Lower lobe of right lung (tissue), 2 donors: ENCODE measurements around the gene LMF2. TPM values are rescaled to one million over a fixed set of nuclear protein-coding genes. Genes with fewer than 3 reads are reported as not detected.
A peak's percentile ranks its signal among the peaks of the same experiment; 100 is the strongest.

Source experiments
- ATAC-seq, 2 donors: fragments of 200-7000 bp; cut with Tn5 transposase; one replicate each; pipeline ENCODE4 v1.9.1; 2020 to 2022; ENCODE audit warnings: mild to moderate bottlenecking in 2 of 2, moderate library complexity in 2 of 2
- DNase-seq: peaks from one replicate; pipeline ENCODE4 v3.0.0-alpha.2; 2020
- H3K27ac ChIP-seq: fragments of 200-600 bp; one replicate; pipeline ENCODE4 v1.8.0; 2022
- H3K27me3 ChIP-seq: fragments of 200-600 bp; one replicate; pipeline ENCODE4 v1.8.0; 2022; ENCODE audit warnings: low read depth
- H3K36me3 ChIP-seq: fragments of 200-600 bp; one replicate; pipeline ENCODE4 v1.8.0; 2022; ENCODE audit warnings: mild to moderate bottlenecking
- H3K4me1 ChIP-seq: fragments of 200-600 bp; one replicate; pipeline ENCODE4 v1.8.0; 2022
- H3K4me3 ChIP-seq: fragments of 200-600 bp; one replicate; pipeline ENCODE4 v1.8.0; 2022; ENCODE audit warnings: mild to moderate bottlenecking
- H3K9me3 ChIP-seq: fragments of 200-600 bp; one replicate; pipeline ENCODE4 v1.8.0; 2022
- intact Hi-C: fragments of 100-400 bp; cut with DNase I; formaldehyde crosslinking; loops from one replicate; pipeline ENCODE4 v1.11.0; 2022
- total RNA-seq: library from RNA; stranded (reverse); fragmentation: NEBNext Ultra II Directional; extraction: Animal tissue kit (Norgen Biotek cat#: 25700); gene quantifications from one replicate; pipeline ENCODE4 v1.2.1, GENCODE V29; 2021
- TF ChIP-seq, protein P1 (sequence below): fragments of 200-600 bp; IDR thresholded peaks from one replicate; pipeline ENCODE4 v1.8.0; 2022; ENCODE audit warnings: antibody characterized with exemption, mild to moderate bottlenecking
- donor health status: DM: no; HTN: yes; CAD: no; lungs with severe emphysema.

LMF2 gene
- total RNA-seq, 1 donor from 2014 or later: 58.8 TPM

DNA sequence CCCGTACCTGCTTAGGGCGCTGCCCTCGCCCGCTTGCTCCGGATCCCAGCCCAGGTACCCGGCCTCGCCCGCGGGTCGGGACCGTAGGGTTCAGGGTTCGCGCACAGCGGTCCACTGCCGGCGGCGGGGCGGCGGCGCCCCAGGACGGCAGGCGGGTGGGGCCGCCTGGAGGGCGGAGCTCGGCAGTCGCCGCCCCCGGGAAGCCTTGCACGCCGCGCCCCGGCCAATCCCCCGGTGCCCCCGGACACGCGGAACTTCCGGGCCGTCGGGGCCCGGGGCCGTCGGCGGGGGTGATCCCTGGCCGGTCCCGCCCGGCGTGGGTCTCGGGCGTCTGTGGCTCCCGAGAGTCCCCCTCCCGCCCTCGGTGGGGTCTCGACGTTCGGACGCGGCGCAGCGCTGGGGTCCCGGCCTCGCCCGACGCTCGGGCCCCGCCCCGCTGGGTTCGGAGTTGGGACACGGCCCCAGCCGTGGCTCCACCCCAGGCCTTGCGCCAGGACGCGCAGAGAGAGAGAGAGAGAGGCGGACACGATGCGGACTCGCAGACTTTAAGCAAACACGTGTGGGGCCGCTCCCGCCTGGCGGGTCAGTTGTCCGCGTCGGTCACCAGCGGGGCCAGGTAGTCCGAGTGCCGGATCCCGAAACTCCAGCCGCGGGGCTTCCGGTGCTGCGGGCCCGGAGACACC is 22.5 kb upstream of the LMF2 start, which contains the start of gene TYMP:
Gene TYMP (minus strand): TSS at position 116 of the 683 bp plus-strand sequence. CDS start 303 bp downstream, outside the sequence.
- H3K4me1 ChIP-seq: peaks cover 56% of the 10 kb centered on the region
- intact Hi-C loops: no loop called here
- H3K27me3 ChIP-seq: no peaks in the 10 kb centered on the region
- H3K9me3 ChIP-seq: no peaks in the 10 kb centered on the region
- H3K36me3 ChIP-seq: no peaks in the 10 kb centered on the region
- peak within 1 kb of the TSS; percentile 100 for H3K27ac ChIP-seq
- DNase-seq (peak; percentile 94), ATAC-seq (peak; percentile 56 to 67)
- TF ChIP-seq, protein P1, sequence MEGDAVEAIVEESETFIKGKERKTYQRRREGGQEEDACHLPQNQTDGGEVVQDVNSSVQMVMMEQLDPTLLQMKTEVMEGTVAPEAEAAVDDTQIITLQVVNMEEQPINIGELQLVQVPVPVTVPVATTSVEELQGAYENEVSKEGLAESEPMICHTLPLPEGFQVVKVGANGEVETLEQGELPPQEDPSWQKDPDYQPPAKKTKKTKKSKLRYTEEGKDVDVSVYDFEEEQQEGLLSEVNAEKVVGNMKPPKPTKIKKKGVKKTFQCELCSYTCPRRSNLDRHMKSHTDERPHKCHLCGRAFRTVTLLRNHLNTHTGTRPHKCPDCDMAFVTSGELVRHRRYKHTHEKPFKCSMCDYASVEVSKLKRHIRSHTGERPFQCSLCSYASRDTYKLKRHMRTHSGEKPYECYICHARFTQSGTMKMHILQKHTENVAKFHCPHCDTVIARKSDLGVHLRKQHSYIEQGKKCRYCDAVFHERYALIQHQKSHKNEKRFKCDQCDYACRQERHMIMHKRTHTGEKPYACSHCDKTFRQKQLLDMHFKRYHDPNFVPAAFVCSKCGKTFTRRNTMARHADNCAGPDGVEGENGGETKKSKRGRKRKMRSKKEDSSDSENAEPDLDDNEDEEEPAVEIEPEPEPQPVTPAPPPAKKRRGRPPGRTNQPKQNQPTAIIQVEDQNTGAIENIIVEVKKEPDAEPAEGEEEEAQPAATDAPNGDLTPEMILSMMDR: no peak
- peak within 1 kb of the TSS; percentile 79 for H3K4me3 ChIP-seq

DNA sequence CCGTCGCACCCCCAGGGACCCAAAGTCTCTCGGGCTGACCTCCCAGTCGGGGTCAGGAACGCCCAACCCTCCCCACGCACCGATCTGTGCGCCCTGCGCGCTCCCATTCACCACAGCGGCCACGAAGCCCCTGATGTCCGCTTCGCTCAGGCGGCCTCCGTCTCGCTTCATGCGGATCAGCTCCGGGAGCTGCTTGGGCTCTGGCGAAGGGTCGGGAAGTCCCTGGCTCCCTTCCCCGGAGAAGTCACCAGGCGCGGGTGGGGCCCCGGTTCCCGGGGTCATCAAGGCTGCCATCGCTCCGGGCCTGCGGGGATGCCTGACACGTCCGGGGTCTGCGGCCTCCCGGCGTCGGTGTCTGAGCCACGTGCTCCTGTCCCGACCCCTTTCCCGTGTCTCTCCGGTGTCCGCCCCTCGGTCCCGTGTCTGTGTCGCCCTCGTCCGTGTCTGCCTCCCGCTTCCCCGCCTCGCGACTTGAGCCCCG is 22.0 kb upstream of the LMF2 start:
- intact Hi-C loops: no loop called here
- peaks cover 58% of the 10 kb centered on the region for H3K4me1 ChIP-seq

DNA sequence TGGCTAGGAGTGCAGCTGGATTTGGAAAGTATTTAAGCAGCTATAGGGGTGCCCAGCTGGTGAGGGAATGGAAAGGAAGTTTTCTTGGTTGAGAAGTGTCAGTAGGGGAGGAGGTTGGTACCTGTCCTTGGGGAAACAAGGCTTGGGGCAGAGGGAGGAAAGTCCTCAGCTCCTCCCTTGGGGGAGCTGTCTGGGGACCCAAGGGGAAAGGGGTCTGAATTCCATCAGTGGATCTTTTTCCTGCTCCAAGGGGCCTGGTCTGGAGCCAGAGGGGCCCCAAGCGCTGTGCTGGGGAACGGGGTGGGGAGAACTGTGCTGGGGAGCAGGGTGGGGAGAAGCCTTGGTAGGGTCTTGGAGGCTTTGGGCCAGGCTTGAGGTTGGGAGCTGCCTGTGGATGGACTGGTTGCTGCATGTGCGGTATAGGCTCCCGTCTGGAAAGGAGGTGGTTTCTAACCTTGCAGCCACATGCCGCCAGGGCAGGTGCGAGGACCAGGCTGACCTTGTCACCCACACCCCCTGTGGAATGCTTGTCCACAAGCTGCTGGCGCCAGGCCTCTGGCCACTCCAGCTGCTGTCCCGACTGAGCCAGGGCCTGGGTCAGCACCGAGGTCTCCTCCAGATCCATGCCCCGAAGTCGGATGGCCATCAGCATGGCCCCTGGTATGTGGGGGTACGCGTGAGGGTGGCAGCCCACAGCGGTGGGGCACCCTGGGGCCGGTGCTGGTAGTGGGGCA is 21.3 kb upstream of the LMF2 start:
- no peaks in the 10 kb centered on the region for H3K27me3 ChIP-seq
- H3K4me3 ChIP-seq: peak overlapping the region; percentile 79
- no peak for ATAC-seq
- DNase-seq: peak; percentile 64
- H3K4me1 ChIP-seq: peaks cover 58% of the 10 kb centered on the region
- no peaks in the 10 kb centered on the region for H3K9me3 ChIP-seq
- intact Hi-C loops: no loop called here
- TF ChIP-seq, protein P1: no peak
- peaks cover 4% of the 10 kb centered on the region for H3K36me3 ChIP-seq
- H3K27ac ChIP-seq: peak overlapping the region; percentile 100

More for the DNA sequence above, 22.0 kb upstream of the LMF2 start:
- TF ChIP-seq, protein P1: no peak
- H3K9me3 ChIP-seq: no peaks in the 10 kb centered on the region
- no peaks in the 10 kb centered on the region for H3K27me3 ChIP-seq
- H3K27ac ChIP-seq: peak overlapping the region; percentile 100
- DNase-seq (peak; percentile 65), ATAC-seq (no peak)
- no peaks in the 10 kb centered on the region for H3K36me3 ChIP-seq
- H3K4me3 ChIP-seq: peak overlapping the region; percentile 79

DNA sequence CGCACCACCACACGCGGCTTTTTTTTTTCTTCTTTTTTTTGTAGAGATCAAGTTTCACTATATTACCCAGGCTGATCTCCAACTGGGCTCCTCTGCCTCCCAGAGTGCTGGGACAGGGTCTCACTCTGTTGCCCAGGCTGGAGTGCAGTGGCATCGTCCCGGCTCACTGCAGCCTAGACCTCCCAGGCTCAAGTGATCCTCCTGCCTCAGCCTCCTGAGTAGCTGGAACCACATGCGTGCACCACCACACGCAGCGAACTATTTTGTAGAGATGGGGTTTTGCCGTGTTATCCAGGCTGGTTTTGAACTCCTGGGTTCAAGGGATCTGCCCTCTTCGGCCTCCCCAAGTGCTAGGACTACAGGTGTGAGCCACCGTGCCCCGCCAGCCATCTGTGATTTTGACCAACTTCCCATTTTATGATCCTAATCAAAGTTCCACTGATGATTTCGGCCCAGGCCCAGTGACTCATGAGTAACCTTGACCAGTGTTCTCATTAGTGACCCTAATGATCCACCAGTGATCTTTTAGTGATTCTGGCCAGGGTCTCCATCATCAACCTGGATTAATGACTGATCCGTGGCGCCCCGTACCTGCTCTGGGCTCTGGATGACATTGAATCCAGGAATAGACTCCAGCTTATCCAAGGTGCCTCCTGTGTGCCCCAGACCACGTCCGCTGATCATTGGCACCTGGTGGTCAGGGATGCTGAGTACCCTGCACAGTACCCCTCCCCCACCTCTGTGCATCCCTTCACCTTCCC is 20.6 kb upstream of the LMF2 start:
- Histone ChIP-seq H3K4me1 (peaks cover 53% of the 10 kb centered on the region), H3K27me3 (no peaks in the 10 kb centered on the region), H3K9me3 (no peaks in the 10 kb centered on the region), H3K36me3 (peaks cover 12% of the 10 kb centered on the region), H3K4me3 (peak overlapping the region; percentile 79), H3K27ac (peak overlapping the region; percentile 93)
- ATAC-seq (no peak), DNase-seq (peak; percentile 46)
- intact Hi-C loops: no loop called here
- TF ChIP-seq, protein P1: no peak
